Fibroblast of lung (primary cell): ENCODE measurements around the gene PCDHGB2. TPM values are rescaled to one million over a fixed set of nuclear protein-coding genes. Genes with fewer than 3 reads are reported as not detected.
"Not testable (repeated sequence)": the region's sequence is repeated elsewhere in the genome, so short reads cannot be mapped to it uniquely, and the experiment has no call there.

Source experiments
- DNase-seq, 2 donors: peaks; one replicate each; pipeline versions ENCODE4 v3.0.0 to v3.0.0-alpha.2; 2010; ENCODE audit warnings: low read depth in 2 of 2
- H2AFZ ChIP-seq: 2 replicates; pipeline ENCODE4 v1.5.1; 2012; ENCODE audit warnings: low read length, control low read depth, inconsistent platforms
- H3K27ac ChIP-seq: 2 replicates; pipeline ENCODE4 v1.5.1; 2011; ENCODE audit warnings: low read length, control low read depth; ENCODE audit not compliant: insufficient read depth
- H3K27me3 ChIP-seq: 2 replicates; pipeline ENCODE4 v1.5.1; 2011; ENCODE audit warnings: mild to moderate bottlenecking, low read length; ENCODE audit not compliant: control insufficient read depth, insufficient read depth
- H3K36me3 ChIP-seq: 2 replicates; pipeline ENCODE4 v1.5.1; 2011; ENCODE audit warnings: low read length; ENCODE audit not compliant: control insufficient read depth, insufficient read depth
- H3K4me1 ChIP-seq: 2 replicates; pipeline ENCODE4 v1.5.1; 2011; ENCODE audit warnings: low read length; ENCODE audit not compliant: control insufficient read depth, insufficient read depth; ENCODE audit errors: extremely low read depth
- H3K4me2 ChIP-seq: 2 replicates; pipeline ENCODE4 v1.5.1; 2011; ENCODE audit warnings: low read length, control low read depth; ENCODE audit not compliant: insufficient read depth; ENCODE audit errors: extremely low read depth
- H3K4me3 ChIP-seq, 4 experiments: fragments of 200-600 bp in 1 of 4; sonication (generic) in 1 of 4; replicated peaks in 1 of 4; 2 replicates each; pipeline ENCODE4 v1.5.1; 2011 to 2016; ENCODE audit warnings: low read length in 4 of 4, low read depth in 3 of 4, mild to moderate bottlenecking in 3 of 4, control low read depth in 2 of 4, inconsistent platforms in 1 of 4, mixed read lengths in 1 of 4; ENCODE audit not compliant: insufficient read depth in 1 of 4; ENCODE audit errors: control extremely low read depth in 1 of 4
- H3K79me2 ChIP-seq: 2 replicates; pipeline ENCODE4 v1.5.1; 2012; ENCODE audit warnings: mild to moderate bottlenecking, low read length, inconsistent platforms; ENCODE audit not compliant: control insufficient read depth, insufficient read depth
- H3K9ac ChIP-seq: 2 replicates; pipeline ENCODE4 v1.5.1; 2011; ENCODE audit warnings: mild to moderate bottlenecking, low read length, control low read depth; ENCODE audit not compliant: insufficient read depth
- H3K9me3 ChIP-seq: 2 replicates; pipeline ENCODE4 v1.5.1; 2012; ENCODE audit warnings: low read depth, low read length; ENCODE audit not compliant: control insufficient read depth, insufficient read depth
- H4K20me1 ChIP-seq: 2 replicates; pipeline ENCODE4 v1.5.1; 2011; ENCODE audit warnings: low read length; ENCODE audit not compliant: control insufficient read depth, insufficient read depth; ENCODE audit errors: extremely low read depth
- EZH2 ChIP-seq: IDR thresholded peaks from 2 replicates; pipeline ENCODE4 v1.5.1; 2012; ENCODE audit warnings: low read length, control low read depth, mild to moderate bottlenecking; ENCODE audit errors: missing control alignments
- polyA minus RNA-seq: library from RNA; depleted of rRNA, polyadenylated mRNA; stranded (reverse); fragments of >200 nt; gene quantifications from 2 replicates; pipeline ENCODE4 v1.2.3, GENCODE V29; 2011; ENCODE audit warnings: low replicate concordance
- polyA plus RNA-seq, 2 donors: library from polyadenylated mRNA; depleted of rRNA in 1 of 2; stranded (reverse) in 1 of 2; unstranded in 1 of 2; fragments of >200 nt; gene quantifications; 2 replicates each; pipeline ENCODE4 v1.2.1, GENCODE V29; 2011 to 2012; ENCODE audit warnings: missing spikeins in 1 of 2
- total RNA-seq: library from RNA; depleted of rRNA; stranded (reverse); fragments of >200 nt; gene quantifications from 2 replicates; pipeline ENCODE4 v1.2.1, GENCODE V29; 2014
- TF ChIP-seq, protein P1 (sequence below), 2 donors: IDR thresholded peaks in 1 of 2; conservative IDR thresholded peaks in 1 of 2; 1 replicate in 1 of 2; 2 replicates in 1 of 2; pipeline ENCODE4 v1.5.1; 2011 to 2012; ENCODE audit warnings: low read length in 2 of 2, control low read depth in 1 of 2, inconsistent platforms in 1 of 2, low read depth in 1 of 2, mild to moderate bottlenecking in 1 of 2

The PCDHGB2 gene
- 3.1 and 4.6 TPM in 2 replicates for total RNA-seq
- 2.3 and 5.7 TPM in 2 replicates for polyA plus RNA-seq
- polyA plus RNA-seq (2012): 1.7 and 5.4 TPM in 2 replicates
- polyA minus RNA-seq: 2.6 and 11.2 TPM in 2 replicates

DNA sequence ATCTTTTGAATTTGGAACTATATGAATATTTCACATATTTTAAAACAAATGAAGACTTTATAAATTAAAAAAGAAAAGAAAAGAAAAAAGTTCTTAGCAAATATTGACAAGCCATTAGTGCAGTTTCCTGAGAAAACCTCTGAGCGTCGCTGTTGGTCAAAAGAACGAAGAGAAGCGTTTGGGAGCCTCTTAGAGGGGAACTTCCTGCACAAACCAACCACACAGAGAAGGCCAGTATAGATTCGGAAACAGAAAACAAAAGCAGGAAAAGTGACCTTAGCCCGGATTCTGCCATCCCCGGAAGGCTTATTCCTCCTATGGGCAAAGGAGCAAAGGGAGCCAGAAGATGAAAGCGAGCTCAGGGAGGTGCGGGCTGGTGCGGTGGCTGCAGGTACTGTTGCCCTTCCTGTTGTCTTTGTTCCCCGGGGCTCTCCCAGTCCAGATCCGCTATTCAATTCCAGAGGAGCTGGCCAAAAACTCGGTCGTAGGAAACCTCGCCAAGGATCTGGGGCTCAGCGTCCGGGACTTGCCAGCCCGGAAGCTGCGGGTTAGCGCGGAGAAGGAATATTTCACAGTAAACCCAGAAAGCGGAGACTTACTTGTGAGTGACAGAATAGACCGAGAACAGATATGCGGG lies at the start of gene PCDHGB2:
PCDHGB2 (plus strand) TSS at position 205 of the 637 bp plus-strand sequence; CDS start at position 347, 142 bp downstream.
- Histone ChIP-seq H3K9me3 (peaks cover 3% of the 10 kb centered on the region), H4K20me1 (no peaks in the 10 kb centered on the region), H3K27me3 (peaks cover 21% of the 10 kb centered on the region), H3K36me3 (no peaks in the 10 kb centered on the region), H3K4me3 (peak within 1 kb of the TSS; percentile 20 to 58 (median 40)), H3K4me1 (no peaks in the 10 kb centered on the region), H3K79me2 (no peaks in the 10 kb centered on the region), H2AFZ (no peak within 1 kb of the TSS), H3K4me2 (no peak within 1 kb of the TSS), H3K9ac (no peak within 1 kb of the TSS), H3K27ac (no peak within 1 kb of the TSS)
- DNase-seq: peak; percentile 43 to 65
- no peak for TF ChIP-seq EZH2
- TF ChIP-seq, protein P1, sequence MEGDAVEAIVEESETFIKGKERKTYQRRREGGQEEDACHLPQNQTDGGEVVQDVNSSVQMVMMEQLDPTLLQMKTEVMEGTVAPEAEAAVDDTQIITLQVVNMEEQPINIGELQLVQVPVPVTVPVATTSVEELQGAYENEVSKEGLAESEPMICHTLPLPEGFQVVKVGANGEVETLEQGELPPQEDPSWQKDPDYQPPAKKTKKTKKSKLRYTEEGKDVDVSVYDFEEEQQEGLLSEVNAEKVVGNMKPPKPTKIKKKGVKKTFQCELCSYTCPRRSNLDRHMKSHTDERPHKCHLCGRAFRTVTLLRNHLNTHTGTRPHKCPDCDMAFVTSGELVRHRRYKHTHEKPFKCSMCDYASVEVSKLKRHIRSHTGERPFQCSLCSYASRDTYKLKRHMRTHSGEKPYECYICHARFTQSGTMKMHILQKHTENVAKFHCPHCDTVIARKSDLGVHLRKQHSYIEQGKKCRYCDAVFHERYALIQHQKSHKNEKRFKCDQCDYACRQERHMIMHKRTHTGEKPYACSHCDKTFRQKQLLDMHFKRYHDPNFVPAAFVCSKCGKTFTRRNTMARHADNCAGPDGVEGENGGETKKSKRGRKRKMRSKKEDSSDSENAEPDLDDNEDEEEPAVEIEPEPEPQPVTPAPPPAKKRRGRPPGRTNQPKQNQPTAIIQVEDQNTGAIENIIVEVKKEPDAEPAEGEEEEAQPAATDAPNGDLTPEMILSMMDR (conservative IDR thresholded peaks at IDR 0.05 in 1 of 2, IDR thresholded peaks at IDR 0.05 in 1 of 2; ENCODE audit: low read depth in 1 of 2, low read length in 2 of 2): peak; percentile 48 to 61

DNA sequence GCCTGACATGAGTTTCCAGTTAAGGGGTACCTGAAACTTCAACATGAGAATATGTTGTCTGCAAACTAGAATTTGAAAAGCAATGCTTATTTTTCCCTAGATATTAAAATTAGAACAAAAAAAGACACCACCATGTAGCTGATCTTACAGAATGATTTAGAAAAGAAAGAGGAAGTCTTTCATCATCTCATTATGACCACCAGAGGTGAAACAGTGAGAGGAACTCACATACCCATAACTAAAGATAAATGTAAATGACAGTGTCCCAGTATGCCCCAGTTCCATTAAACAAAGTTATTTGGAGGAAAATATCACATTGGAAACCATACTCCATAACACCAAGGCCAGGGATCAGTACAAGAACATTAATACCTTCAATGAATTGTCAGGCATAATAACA lies 46.1 kb upstream of the PCDHGB2 start:
- Histone ChIP-seq H3K27ac (no peak overlapping the region), H3K9me3 (peaks cover 3% of the 10 kb centered on the region), H3K9ac (no peak overlapping the region), H3K36me3 (no peaks in the 10 kb centered on the region), H3K4me3 (no peak overlapping the region), H3K4me1 (no peaks in the 10 kb centered on the region), H3K4me2 (no peak overlapping the region), H2AFZ (no peak overlapping the region), H4K20me1 (no peaks in the 10 kb centered on the region), H3K27me3 (no peaks in the 10 kb centered on the region), H3K79me2 (peaks cover 12% of the 10 kb centered on the region)
- no peak for DNase-seq
- TF ChIP-seq, protein P1 (conservative IDR thresholded peaks at IDR 0.05 in 1 of 2, IDR thresholded peaks at IDR 0.05 in 1 of 2; ENCODE audit: low read depth in 1 of 2, low read length in 2 of 2): no peak
- no peak for TF ChIP-seq EZH2

DNA sequence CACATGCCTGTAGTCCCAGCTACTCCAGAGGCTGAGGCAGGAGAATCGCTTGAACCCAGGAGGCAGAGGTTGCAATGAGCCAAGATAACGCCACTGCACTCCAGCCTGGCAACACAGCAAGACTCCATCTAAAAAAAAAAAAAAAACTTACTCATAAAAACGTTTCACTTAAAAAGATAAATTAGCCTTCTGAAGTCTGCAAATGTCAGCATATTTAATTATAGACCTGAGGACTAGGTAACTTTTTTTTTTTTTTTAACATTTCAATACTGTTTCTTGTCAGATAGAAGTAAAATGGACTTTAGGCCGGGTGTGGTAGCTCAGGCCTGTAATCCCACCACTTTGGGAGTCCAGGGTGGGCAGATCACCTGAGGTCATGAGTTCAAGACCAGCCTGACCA lies 42.8 kb upstream of the PCDHGB2 start:
- Histone ChIP-seq H3K79me2 (peaks cover 25% of the 10 kb centered on the region), H3K9me3 (peaks cover 12% of the 10 kb centered on the region)
- not testable (repeated sequence) for H3K4me1 ChIP-seq, H3K9ac ChIP-seq, H3K36me3 ChIP-seq, H3K4me2 ChIP-seq, H3K4me3 ChIP-seq, H2AFZ ChIP-seq, H4K20me1 ChIP-seq, DNase-seq, H3K27ac ChIP-seq, H3K27me3 ChIP-seq
